K562 (cell line): ENCODE measurements around the gene ZNF488. TPM values are rescaled to one million over a fixed set of nuclear protein-coding genes. Genes with fewer than 3 reads are reported as not detected.

ENCODE experiments used
- ARHGAP35 ChIP-seq: fragments of 450-650 bp; IDR thresholded peaks from 2 replicates; pipeline ENCODE4 v1.6.1; 2018; ENCODE audit not compliant: partially characterized antibody
- E2F6 ChIP-seq, 2 experiments: IDR thresholded peaks; 2 replicates each; pipeline ENCODE4 v1.6.1; 2011; ENCODE audit warnings: borderline replicate concordance in 1 of 2, control low read depth in 1 of 2, low read depth in 1 of 2, low read length in 1 of 2, mild to moderate bottlenecking in 1 of 2, mixed read lengths in 1 of 2, moderate library complexity in 1 of 2; ENCODE audit not compliant: insufficient read depth in 1 of 2, insufficient read length in 1 of 2, poor library complexity in 1 of 2, severe bottlenecking in 1 of 2; ENCODE audit errors: extremely low read depth in 1 of 2
- GTF2B ChIP-seq: IDR thresholded peaks from 2 replicates; pipeline ENCODE4 v1.6.1; 2011; ENCODE audit not compliant: insufficient read length; ENCODE audit errors: extremely low read depth
- HOXB6 ChIP-seq: fragments of 250-450 bp; sonication (Bioruptor Pico); IDR thresholded peaks from 2 replicates; pipeline ENCODE4 v1.5.1; 2022; ENCODE audit warnings: mild to moderate bottlenecking, borderline replicate concordance
- KLF1 ChIP-seq: fragments of 450-650 bp; IDR thresholded peaks from 2 replicates; pipeline ENCODE4 v1.6.1; 2016; ENCODE audit warnings: missing genetic modification characterization, missing compliant biosample characterization
- PML ChIP-seq: IDR thresholded peaks from 2 replicates; pipeline ENCODE4 v1.6.1; 2012; ENCODE audit warnings: low read length, inconsistent platforms
- SAP30 ChIP-seq: fragments of 200-600 bp; sonication (generic); IDR thresholded peaks from 2 replicates; pipeline ENCODE4 v1.6.1; 2012; ENCODE audit warnings: borderline replicate concordance, low read depth, mild to moderate bottlenecking, moderate library complexity, low read length, control low read depth, inconsistent platforms; ENCODE audit not compliant: insufficient read depth, poor library complexity, severe bottlenecking
- SMARCA5 ChIP-seq: fragments of 450-650 bp; IDR thresholded peaks from 2 replicates; pipeline ENCODE4 v1.6.1; 2016
- TCF7L2 ChIP-seq: fragments of 150-350 bp; IDR thresholded peaks from 2 replicates; pipeline ENCODE4 v1.6.1; 2016; ENCODE audit warnings: low read depth, mild to moderate bottlenecking, low read length, moderate library complexity
- ZFP30 ChIP-seq: fragments of 250-450 bp; sonication (Bioruptor Pico); IDR thresholded peaks from 2 replicates; pipeline ENCODE4 v1.8.0; 2022; ENCODE audit warnings: moderate library complexity, mild to moderate bottlenecking, inconsistent platforms, borderline replicate concordance
- ZNF165 ChIP-seq: fragments of 250-450 bp; sonication (Bioruptor Pico); IDR thresholded peaks from 2 replicates; pipeline ENCODE4 v1.4.0; 2020; ENCODE audit warnings: borderline replicate concordance
- ZNF584 ChIP-seq: fragments of 200-800 bp; sonication (Bioruptor generic); IDR thresholded peaks from 2 replicates; pipeline ENCODE4 v1.6.1; 2016; ENCODE audit warnings: low read depth, mild to moderate bottlenecking, missing genetic modification characterization, missing compliant biosample characterization
- ZNF668 ChIP-seq: fragments of 250-450 bp; sonication (Bioruptor Pico); IDR thresholded peaks from 2 replicates; pipeline ENCODE4 v1.8.0; 2022; ENCODE audit warnings: mild to moderate bottlenecking, inconsistent platforms
- polyA plus RNA-seq, 8 experiments: library from polyadenylated mRNA; depleted of rRNA in 4 of 8; stranded (reverse) in 5 of 8; unstranded in 3 of 8; fragments of >200 nt; fragmentation: Nextera tagmentation in 2 of 8; fragmentation: Illumina TruSeq in 1 of 8; extraction: Ambion mirVana in 2 of 8; extraction: Trizol in 1 of 8; gene quantifications; 2 replicates each; pipeline versions ENCODE4 v1.2.1 to v1.2.3, GENCODE V29; 2011 to 2014; ENCODE audit warnings: inconsistent platforms in 1 of 8, missing spikeins in 1 of 8
- total RNA-seq, 7 experiments: library from RNA; depleted of rRNA in 6 of 7; stranded (reverse); fragments of >200 nt in 6 of 7; fragmentation: Illumina TruSeq in 2 of 7; extraction: Trizol in 2 of 7; gene quantifications; 2 replicates each; pipeline versions ENCODE4 v1.2.1 to v1.2.3, GENCODE V29; 2011 to 2021; ENCODE audit warnings: low replicate concordance in 1 of 7
- TF ChIP-seq, protein P1 (sequence below), 2 experiments: fragments of 150-350 bp in 1 of 2; IDR thresholded peaks; 2 replicates each; pipeline ENCODE4 v1.6.1; 2012 to 2016; ENCODE audit warnings: low read depth in 2 of 2, low read length in 2 of 2, mild to moderate bottlenecking in 1 of 2, moderate library complexity in 1 of 2
- TF ChIP-seq, protein P2 (sequence below), 2 experiments: fragments of 250-450 bp in 1 of 2; fragments of 450-650 bp in 1 of 2; sonication (Bioruptor Pico) in 1 of 2; IDR thresholded peaks; 2 replicates each; pipeline versions ENCODE4 v1.6.1 to v1.8.0; 2016 to 2021; ENCODE audit warnings: mild to moderate bottlenecking in 2 of 2, moderate library complexity in 2 of 2, missing compliant biosample characterization in 1 of 2, missing genetic modification characterization in 1 of 2

The ZNF488 gene
- total and polyA plus RNA-seq, 9 of the 15 experiments (the other 6 are each of a cell fraction or from before 2014, with no cell fraction given) = 0.03 to 0.09 (median 0.05) TPM; not detected in 3

- TF ChIP-seq HOXB6 (no peak), ZNF584 (CRISPR knock-in tag) (no peak), SMARCA5 (no peak), TCF7L2 (no peak), ZNF668 (CRISPR knock-in tag) (no peak), KLF1 (no peak), E2F6 (IDR thresholded peaks at IDR 0.05; ENCODE audit: borderline replicate concordance in 1 of 2, extremely low read depth in 1 of 2, insufficient read depth in 1 of 2, insufficient read length in 1 of 2, low read depth in 1 of 2, low read length in 1 of 2, poor library complexity in 1 of 2, severe bottlenecking in 1 of 2) (no peak), PML (peak; percentile 50; the same call in 1 of the 2 replicates), GTF2B (no peak), ZFP30 (CRISPR knock-in tag) (no peak), ZNF165 (CRISPR knock-in tag) (no peak), ARHGAP35 (no peak), SAP30 (no peak)
- TF ChIP-seq, protein P1, sequence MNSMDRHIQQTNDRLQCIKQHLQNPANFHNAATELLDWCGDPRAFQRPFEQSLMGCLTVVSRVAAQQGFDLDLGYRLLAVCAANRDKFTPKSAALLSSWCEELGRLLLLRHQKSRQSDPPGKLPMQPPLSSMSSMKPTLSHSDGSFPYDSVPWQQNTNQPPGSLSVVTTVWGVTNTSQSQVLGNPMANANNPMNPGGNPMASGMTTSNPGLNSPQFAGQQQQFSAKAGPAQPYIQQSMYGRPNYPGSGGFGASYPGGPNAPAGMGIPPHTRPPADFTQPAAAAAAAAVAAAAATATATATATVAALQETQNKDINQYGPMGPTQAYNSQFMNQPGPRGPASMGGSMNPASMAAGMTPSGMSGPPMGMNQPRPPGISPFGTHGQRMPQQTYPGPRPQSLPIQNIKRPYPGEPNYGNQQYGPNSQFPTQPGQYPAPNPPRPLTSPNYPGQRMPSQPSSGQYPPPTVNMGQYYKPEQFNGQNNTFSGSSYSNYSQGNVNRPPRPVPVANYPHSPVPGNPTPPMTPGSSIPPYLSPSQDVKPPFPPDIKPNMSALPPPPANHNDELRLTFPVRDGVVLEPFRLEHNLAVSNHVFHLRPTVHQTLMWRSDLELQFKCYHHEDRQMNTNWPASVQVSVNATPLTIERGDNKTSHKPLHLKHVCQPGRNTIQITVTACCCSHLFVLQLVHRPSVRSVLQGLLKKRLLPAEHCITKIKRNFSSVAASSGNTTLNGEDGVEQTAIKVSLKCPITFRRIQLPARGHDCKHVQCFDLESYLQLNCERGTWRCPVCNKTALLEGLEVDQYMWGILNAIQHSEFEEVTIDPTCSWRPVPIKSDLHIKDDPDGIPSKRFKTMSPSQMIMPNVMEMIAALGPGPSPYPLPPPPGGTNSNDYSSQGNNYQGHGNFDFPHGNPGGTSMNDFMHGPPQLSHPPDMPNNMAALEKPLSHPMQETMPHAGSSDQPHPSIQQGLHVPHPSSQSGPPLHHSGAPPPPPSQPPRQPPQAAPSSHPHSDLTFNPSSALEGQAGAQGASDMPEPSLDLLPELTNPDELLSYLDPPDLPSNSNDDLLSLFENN (IDR thresholded peaks at IDR 0.05; ENCODE audit: low read depth in 2 of 2, low read length in 2 of 2) = peak in 1 of 2 experiments; percentile 66; a peak in 2 of 4 replicates
- TF ChIP-seq, protein P2, sequence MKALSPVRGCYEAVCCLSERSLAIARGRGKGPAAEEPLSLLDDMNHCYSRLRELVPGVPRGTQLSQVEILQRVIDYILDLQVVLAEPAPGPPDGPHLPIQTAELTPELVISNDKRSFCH (CRISPR knock-in tag; IDR thresholded peaks at IDR 0.05) = no peak
- TF ChIP-seq, protein P2 (tag; IDR thresholded peaks at IDR 0.05) = no peak
These were observed 61.6 kb downstream of the ZNF488 start, which contains the start of gene GDF2 (continued) for GRCh38 chr10:47322300-47323061.
